HTR-8/SVneo (cell line): ENCODE measurements around the gene POLK.
"Not testable (repeated sequence)": the region's sequence is repeated elsewhere in the genome, so short reads cannot be mapped to it uniquely, and the experiment has no call there.

ENCODE experiments used
- DNase-seq: peaks from one replicate; pipeline ENCODE4 v3.0.0; 2011; ENCODE audit warnings: low spot score, mixed read lengths; ENCODE audit not compliant: insufficient read length
- FAIRE-seq: peaks from 2 replicates; lab custom pipeline; 2011; peaks lifted over from hg19 to GRCh38; lab: Jason Lieb, UNC

Gene POLK

GRCh38 chr5:75509956-75510355 lies 1.7 kb upstream of the POLK start:
- no peak for FAIRE-seq
- DNase-seq: peak; percentile 34

DNA sequence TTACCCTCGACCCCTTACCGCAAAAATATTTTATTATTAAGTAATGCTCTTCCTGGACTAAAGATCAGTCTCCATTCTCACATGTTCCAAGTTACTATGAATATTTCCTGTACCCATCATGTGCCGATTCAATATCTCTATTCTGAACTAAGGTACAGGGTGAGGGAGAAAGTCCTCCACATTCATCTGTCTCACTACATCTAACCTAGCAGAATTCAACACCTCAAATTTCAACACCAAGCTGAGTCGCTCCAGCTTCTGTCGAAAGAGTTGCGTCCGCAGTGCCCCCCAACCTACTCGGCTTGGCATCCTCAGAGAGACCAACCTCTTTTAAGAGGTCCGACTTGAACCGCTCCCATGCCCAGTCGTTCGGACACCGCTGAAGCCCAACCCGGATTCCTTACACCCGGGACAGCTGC lies 1.3 kb upstream of the POLK start:
- DNase-seq (peak; percentile 17), FAIRE-seq (no peak)

DNA sequence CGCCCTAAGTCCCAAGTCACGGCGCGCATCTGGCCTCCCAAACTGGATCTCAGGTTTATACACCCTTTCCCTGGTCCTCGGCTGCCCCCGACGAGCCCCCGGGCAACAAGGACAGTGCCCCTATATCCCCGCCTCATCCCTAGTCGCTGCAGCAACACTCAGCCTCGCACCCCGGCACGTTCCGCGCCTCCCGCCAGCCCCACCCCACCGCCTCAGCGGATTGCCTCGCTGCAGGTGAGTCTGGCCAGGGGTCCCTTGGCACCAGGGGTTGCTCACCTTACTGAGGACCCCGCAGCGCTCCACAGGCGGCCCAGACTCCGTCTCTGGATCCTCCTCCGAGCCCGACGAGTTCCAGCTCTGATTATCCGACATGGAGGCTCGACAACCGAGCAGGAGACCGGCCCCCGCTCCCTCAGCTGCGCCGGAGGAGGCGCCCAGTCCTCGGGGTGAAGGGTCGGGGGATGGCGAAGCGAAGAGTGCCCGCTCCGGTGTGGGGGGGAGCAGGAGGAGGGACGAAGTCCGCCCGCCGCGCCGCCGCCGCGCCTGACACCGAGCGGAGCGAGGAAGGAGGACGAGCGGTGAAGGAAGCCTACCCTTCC lies 756 bp upstream of the POLK start:
- FAIRE-seq (no peak), DNase-seq (peak; percentile 10)

- DNase-seq (no peak), FAIRE-seq (no peak)
Observed at GRCh38 chr5:75512383-75513074, 838 bp downstream of the POLK start.

GRCh38 chr5:75513841-75514240 lies 2.1 kb downstream of the POLK start:
- DNase-seq: no peak
- no peak for FAIRE-seq

GRCh38 chr5:75514323-75514722 lies 2.6 kb downstream of the POLK start:
- FAIRE-seq (no peak), DNase-seq (no peak)

DNA sequence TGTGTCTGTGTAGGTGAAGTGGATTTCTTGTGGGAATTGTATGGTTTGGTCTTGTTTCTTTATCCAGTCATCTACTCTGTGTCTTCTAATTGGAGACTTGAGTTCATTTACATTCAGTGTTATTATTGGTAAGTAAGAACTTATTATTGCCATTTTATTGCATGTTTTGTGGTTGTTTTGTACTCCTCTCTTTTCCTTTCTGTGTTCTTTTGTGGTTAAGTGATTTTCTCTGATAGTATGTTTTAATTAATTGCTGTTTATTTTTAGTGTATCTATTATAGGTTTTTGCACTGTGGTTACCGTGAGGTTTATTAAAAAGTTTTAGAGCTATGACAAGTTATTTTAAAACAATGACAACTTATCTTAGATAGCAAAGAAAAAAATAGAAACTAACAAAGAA lies 8.1 kb downstream of the POLK start:
- FAIRE-seq (no peak), DNase-seq (no peak)

GRCh38 chr5:75521195-75521594 lies 9.5 kb downstream of the POLK start:
- FAIRE-seq: no peak
- no peak for DNase-seq

- DNase-seq: no peak
Observed at GRCh38 chr5:75522025-75522424, 10.3 kb downstream of the POLK start.

DNA sequence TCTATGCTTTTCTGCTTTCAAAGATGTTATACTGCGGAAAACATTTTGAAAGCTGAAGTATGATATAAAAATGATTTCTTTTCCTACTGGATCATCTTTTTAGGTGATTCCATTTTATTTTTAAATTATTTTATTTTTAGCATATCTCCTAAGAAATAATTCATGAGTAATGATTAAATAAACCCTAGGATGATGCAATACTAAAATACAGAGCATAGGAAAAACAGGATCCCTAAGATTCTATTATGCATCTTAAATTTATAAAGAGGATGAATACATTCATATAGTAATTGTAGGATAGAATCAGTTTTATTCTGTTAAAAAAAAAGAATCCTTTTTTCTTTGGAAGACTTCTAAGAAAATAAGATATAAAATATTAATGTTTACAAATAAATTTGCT lies 10.9 kb downstream of the POLK start:
- FAIRE-seq (no peak), DNase-seq (no peak)

More at GRCh38 chr5:75522025-75522424, 10.3 kb downstream of the POLK start:
- no peak for FAIRE-seq

GRCh38 chr5:75523275-75523674 lies 11.6 kb downstream of the POLK start:
- DNase-seq (no peak), FAIRE-seq (no peak)

GRCh38 chr5:75524071-75524470 lies 12.4 kb downstream of the POLK start:
- FAIRE-seq: no peak
- no peak for DNase-seq

- DNase-seq (no peak), FAIRE-seq (no peak)
Observed at GRCh38 chr5:75524591-75524990, 12.9 kb downstream of the POLK start.

DNA sequence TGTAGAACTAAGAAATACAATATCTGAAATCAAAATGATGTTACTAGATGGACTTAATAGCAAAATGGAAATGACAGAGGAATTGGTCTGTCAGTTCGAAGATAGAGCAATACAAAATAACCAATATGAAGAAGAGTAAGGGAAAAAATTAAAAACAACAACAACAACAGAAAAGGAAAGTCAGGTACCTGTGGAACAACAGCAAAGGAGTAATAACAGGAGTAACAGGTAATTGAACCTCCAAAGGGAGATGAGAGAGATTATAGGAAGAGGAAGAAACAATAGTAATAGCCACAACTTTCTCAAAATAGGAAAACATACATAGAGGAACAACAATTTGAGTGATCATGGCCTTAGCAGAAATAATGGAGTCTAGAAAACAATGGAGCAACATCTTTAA lies 13.7 kb downstream of the POLK start:
- DNase-seq (no peak), FAIRE-seq (no peak)

DNA sequence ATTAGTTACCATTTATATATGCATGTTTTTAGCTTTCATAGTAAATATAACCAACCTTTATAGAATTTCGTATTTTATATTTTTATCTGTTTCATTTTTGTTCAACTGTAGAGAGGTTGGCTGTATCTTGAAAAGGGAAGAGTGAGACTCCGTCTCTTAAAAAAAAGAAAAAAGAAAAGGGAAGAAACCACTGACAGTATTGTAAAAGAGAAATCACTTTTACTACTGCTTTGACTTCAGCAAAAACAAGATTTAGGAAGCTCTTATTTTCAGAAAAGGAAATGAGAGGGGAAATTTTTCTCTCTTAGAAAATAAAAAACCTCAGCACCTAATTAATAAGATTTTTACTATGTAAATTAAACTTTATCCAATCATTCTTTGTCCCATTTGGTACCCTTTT lies 14.4 kb downstream of the POLK start:
- no peak for FAIRE-seq

GRCh38 chr5:75529185-75529584 lies 17.5 kb downstream of the POLK start:
- FAIRE-seq (no peak), DNase-seq (no peak)

More for the DNA sequence above, 14.4 kb downstream of the POLK start:
- DNase-seq: no peak

DNA sequence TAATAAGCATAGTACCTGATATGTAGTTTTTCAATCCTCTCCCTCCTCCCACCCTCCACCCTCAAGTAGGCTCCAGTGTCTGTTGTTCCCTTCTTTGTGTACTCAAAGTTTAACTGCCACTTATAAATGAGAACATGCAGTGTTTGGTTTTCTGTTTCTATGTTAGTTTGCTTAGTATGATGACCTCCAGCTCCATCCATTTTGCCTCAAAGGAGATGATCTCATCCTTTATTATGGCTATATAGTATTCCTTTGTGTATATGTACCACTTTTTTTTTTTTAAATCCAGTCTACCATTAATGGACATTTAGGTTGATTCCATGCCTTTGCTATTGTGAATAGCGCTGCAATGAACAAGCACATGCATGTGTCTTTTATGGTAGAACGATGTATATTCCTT lies 20.5 kb downstream of the POLK start:
- FAIRE-seq: no peak
- DNase-seq: no peak

DNA sequence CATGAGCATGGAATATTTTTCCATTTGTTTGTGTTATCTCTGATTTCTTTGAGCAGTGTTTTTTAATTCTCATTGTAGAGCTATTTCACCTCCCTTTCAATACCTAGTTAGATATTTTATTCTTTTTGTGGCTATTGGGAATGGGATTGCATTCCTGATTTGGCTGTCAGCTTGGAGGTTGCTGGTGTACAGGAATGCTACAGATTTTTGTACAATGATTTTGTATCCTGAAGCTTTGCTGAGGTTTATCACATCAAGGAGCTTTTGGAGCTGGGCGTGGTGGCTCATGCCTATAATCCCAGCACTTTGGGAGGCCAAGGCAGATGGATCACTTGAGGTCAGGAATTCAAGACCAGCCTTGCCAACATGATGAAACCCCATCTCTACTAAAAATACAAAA lies 22.0 kb downstream of the POLK start:
- DNase-seq, FAIRE-seq: not testable (repeated sequence)

GRCh38 chr5:75534734-75535133 lies 23.0 kb downstream of the POLK start:
- FAIRE-seq: no peak
- no peak for DNase-seq

- FAIRE-seq (peak; percentile 4), DNase-seq (no peak)
Observed at GRCh38 chr5:75536147-75536546, 24.5 kb downstream of the POLK start.

GRCh38 chr5:75536694-75537360 lies 25.1 kb downstream of the POLK start:
- FAIRE-seq: no peak
- DNase-seq: no peak
